Heart left ventricle (tissue), 13 donors: ENCODE measurements around the gene CGB2.

Experiments
- POLR2A ChIP-seq, 2 donors: fragments of 450-650 bp; IDR thresholded peaks; one replicate each; pipeline ENCODE4 v1.6.1; 2017; ENCODE audit warnings: antibody characterized with exemption in 2 of 2, mild to moderate bottlenecking in 2 of 2, moderate library complexity in 2 of 2
- TF ChIP-seq, protein P1 (sequence below), 12 donors: fragments of 200-600 bp; sonication (generic) in 4 of 12; IDR thresholded peaks; one replicate each; pipeline versions ENCODE4 v1.5.0 to v1.8.0; 2018 to 2022; ENCODE audit warnings: antibody characterized with exemption in 12 of 12, mild to moderate bottlenecking in 5 of 12
- donor health status: ischemic (EF 13 %, LVEDD 7.1; RV severe dilation, severe dysfunction).
- donor health status: DM: no; HTN: yes; CAD: no.
- donor health status: DM: no; HTN: no; CAD: no.
- donor health status: ischemic (EF 25% LVEDD 6.9; RV normal size, moderate dysfunction).
- donor health status: ischemic (EF 25% LVEDD 5.7; RV mildly dilated, moderate dysfunction).
- donor health status: ischemic (EF 35%, LVEDD 5.7; RV mildly dilated, moderate dysfunction).
- donor health status: nonischemic (EF 11% LVEDD 7.7; RV severe dilation, severe dysfunction).
- donor health status: DM: yes; HTN: yes; CAD: no.
- donor health status: PGD.
- donor health status: ischemic (EF 29% LVEDD 5.4; RV normal size, mild dysfunction).
- donor health status: nonischemic (EF 23%, LVEDD 6.1; RV moderate dilation, normal function).

DNA sequence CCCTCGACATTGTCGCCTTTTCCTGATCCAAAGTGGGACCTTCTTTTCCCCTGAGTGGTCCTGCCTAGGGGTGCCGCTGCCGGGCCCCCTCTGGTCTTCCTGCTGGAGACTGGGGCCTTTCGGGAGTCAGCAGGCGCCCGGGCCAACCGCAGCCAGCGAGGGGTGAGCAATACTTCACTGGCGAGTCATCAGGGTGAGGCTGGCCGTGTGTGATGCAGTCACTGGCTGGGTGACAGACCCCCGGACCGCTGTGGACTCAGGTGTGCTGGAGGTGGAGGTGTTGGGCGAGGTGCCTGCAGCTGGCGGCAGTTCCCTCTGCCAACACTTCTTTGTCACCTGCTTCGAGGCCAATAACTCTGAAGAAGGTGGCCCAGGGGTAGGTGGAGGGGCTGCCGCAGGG lies 10.5 kb downstream of the CGB2 start:
- no peak for TF ChIP-seq POLR2A (IDR thresholded peaks at IDR 0.05)
- TF ChIP-seq, protein P1, sequence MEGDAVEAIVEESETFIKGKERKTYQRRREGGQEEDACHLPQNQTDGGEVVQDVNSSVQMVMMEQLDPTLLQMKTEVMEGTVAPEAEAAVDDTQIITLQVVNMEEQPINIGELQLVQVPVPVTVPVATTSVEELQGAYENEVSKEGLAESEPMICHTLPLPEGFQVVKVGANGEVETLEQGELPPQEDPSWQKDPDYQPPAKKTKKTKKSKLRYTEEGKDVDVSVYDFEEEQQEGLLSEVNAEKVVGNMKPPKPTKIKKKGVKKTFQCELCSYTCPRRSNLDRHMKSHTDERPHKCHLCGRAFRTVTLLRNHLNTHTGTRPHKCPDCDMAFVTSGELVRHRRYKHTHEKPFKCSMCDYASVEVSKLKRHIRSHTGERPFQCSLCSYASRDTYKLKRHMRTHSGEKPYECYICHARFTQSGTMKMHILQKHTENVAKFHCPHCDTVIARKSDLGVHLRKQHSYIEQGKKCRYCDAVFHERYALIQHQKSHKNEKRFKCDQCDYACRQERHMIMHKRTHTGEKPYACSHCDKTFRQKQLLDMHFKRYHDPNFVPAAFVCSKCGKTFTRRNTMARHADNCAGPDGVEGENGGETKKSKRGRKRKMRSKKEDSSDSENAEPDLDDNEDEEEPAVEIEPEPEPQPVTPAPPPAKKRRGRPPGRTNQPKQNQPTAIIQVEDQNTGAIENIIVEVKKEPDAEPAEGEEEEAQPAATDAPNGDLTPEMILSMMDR (IDR thresholded peaks at IDR 0.05): no peak
